Measurements from ENCODE around the gene CD164L2. TPM values are rescaled to one million over a fixed set of nuclear protein-coding genes. Genes with fewer than 3 reads are reported as not detected.
A peak's percentile ranks its signal among the peaks of the same experiment; 100 is the strongest.

CD164L2 gene
- total and polyA plus RNA-seq, 12 donors = 0.11 to 2.6 (median 0.17) TPM; not detected in 6

GRCh38 chr1:27383661-27384060 lies 528 bp upstream of the CD164L2 start:
- Histone ChIP-seq H3K27me3 (no peaks in the 10 kb centered on the region), H3K4me3 (no peak overlapping the region), H3K9me3 (replicated peaks in 1 of 3) (no peaks in the 10 kb centered on the region), H3K36me3 (replicated peaks in 1 of 2) (no peaks in the 10 kb centered on the region), H3K4me1 (replicated peaks in 1 of 2) (peaks cover 10% of the 10 kb centered on the region in 2 donors), H3K27ac (no peak overlapping the region)
- intact Hi-C loops (cut with DNase I) = no loop called here
- DNase-seq = no peak
- WGBS, 4 donors = 79 to 83% (median 81%) methylated on average over 8 to 13 of the region's 13 CpGs
- TF ChIP-seq POLR2A (IDR thresholded peaks at IDR 0.05) (no peak), CTCF (IDR thresholded peaks at IDR 0.05) (no peak)

GRCh38 chr1:27381969-27382762 lies 967 bp downstream of the CD164L2 start:
- Histone ChIP-seq H3K9me3 (replicated peaks in 1 of 3) (no peaks in the 10 kb centered on the region), H3K36me3 (replicated peaks in 1 of 2) (no peaks in the 10 kb centered on the region), H3K27ac (no peak overlapping the region), H3K4me3 (no peak overlapping the region), H3K4me1 (replicated peaks in 1 of 2) (peaks cover 10% of the 10 kb centered on the region in 2 donors), H3K27me3 (no peaks in the 10 kb centered on the region)
- TF ChIP-seq POLR2A (IDR thresholded peaks at IDR 0.05) = no peak
- TF ChIP-seq CTCF (IDR thresholded peaks at IDR 0.05) = no peak
- WGBS, 4 donors = 71 to 84% (median 79%) methylated on average over 7 to 18 of the region's 18 CpGs
- intact Hi-C loops (cut with DNase I) = no loop called here
- no peak for DNase-seq

GRCh38 chr1:27380766-27381733 lies 2.1 kb downstream of the CD164L2 start:
- WGBS, 4 donors = 42 to 53% (median 48%) methylated on average over 4 to 12 of the region's 12 CpGs
- Histone ChIP-seq H3K27me3 (no peaks in the 10 kb centered on the region), H3K4me3 (no peak overlapping the region), H3K27ac (peak overlapping the region in 2 of 5 donors; percentile 5 to 27), H3K36me3 (replicated peaks in 1 of 2) (no peaks in the 10 kb centered on the region), H3K4me1 (replicated peaks in 1 of 2) (peaks cover 10% of the 10 kb centered on the region in 2 donors), H3K9me3 (replicated peaks in 1 of 3) (no peaks in the 10 kb centered on the region)
- TF ChIP-seq CTCF (IDR thresholded peaks at IDR 0.05) (no peak), POLR2A (IDR thresholded peaks at IDR 0.05) (no peak)
- peak in 2 of 7 donors; percentile 30 to 57 for DNase-seq
- intact Hi-C loops (cut with DNase I) = no loop called here

- WGBS, 4 donors = 88 to 97% (median 94%) methylated on average over 3 to 4 of the region's 4 CpGs; no CpG with 5 or more reads in 1 of the 4 donors
Measured at GRCh38 chr1:27380224-27380623, 2.9 kb downstream of the CD164L2 start.

More at GRCh38 chr1:27380224-27380623, 2.9 kb downstream of the CD164L2 start:
- Histone ChIP-seq H3K4me3 (no peak overlapping the region), H3K36me3 (replicated peaks in 1 of 2) (no peaks in the 10 kb centered on the region), H3K4me1 (replicated peaks in 1 of 2) (peaks cover 10% of the 10 kb centered on the region in 2 donors), H3K27ac (no peak overlapping the region), H3K27me3 (no peaks in the 10 kb centered on the region), H3K9me3 (replicated peaks in 1 of 3) (no peaks in the 10 kb centered on the region)
- no peak for DNase-seq
- intact Hi-C loops (cut with DNase I) = no loop called here
- TF ChIP-seq CTCF (IDR thresholded peaks at IDR 0.05) (no peak), POLR2A (IDR thresholded peaks at IDR 0.05) (no peak)

Measured in adrenal gland (tissue), 12 donors.